ENCODE results near the gene FBXO2.

GRCh38 chr1:11691928-11692711 lies 37.9 kb upstream of the FBXO2 start:
- no peak for TF ChIP-seq CTCF (IDR thresholded peaks at IDR 0.05; ENCODE audit: borderline replicate concordance, extremely low read depth, low read length, poor library complexity, severe bottlenecking)
- TF ChIP-seq EZH2 (IDR thresholded peaks at IDR 0.05; ENCODE audit: borderline replicate concordance, low read depth, low read length, severe bottlenecking) = no peak
